HUDEP-2 (cell line): ENCODE results near the gene WHRN.

Source experiments
- DNase-seq, 76 experiments: peaks; one replicate each; lab custom pipeline; 2025; ENCODE audit not compliant: unreplicated experiment in 76 of 76; lab: John Stamatoyannopoulos, UW

The WHRN gene

GRCh38 chr9:114386886-114387679 lies 118.2 kb downstream of the WHRN start:
- DNase-seq, result no peak

- no peak for DNase-seq
Measured at GRCh38 chr9:114386361-114386885, 118.8 kb downstream of the WHRN start.

- peak in 1 of 76 experiments; percentile 1 for DNase-seq
Measured at GRCh38 chr9:114385397-114386181, 119.7 kb downstream of the WHRN start.

DNA sequence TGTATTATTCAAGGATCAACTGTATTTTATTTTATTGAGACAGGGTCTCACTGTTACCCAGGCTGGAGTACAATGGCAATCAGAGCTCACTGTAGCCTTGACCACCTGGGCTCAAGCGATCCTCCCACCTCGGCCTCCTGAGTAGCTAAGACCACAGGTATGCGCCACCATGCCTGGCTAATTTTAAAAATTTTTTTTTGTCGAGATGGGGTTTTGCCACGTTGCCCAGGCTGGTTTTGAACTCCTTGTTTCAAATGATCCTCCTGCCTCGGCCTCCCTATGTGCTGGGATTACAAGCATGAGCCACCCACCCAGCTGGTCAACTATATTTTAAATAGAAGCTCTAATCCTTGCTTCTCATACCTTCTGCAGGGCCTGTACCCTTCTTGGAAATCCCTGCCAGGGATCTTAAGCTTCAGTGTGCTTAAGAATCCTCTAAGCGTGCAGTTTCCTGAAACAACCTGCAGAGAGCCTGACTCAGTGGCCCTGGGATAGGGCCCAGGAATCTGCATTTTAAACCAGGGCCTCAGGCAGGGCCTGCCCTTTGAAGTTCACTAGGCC lies 120.4 kb downstream of the WHRN start:
- DNase-seq, result no peak

DNA sequence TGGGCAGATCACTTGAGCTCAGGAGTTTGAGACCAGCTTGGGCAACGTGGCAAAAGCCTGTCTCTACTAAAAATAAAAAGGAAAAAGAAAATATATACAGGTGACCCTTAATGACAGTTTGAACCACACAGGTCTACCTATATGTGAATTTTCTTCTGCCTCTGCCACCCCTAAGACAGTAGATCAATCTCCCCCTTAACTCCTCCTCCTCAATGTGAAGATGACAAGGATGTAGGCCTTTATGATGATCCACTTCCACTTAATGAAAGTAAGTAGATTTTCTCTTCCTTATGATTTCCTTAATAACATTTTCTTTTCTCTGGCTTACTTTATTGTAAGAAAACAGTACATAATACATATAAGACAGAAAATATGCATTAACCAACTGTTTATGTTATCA lies 120.9 kb downstream of the WHRN start:
- no peak for DNase-seq

- DNase-seq, result no peak
Measured at GRCh38 chr9:114383521-114384231, 121.6 kb downstream of the WHRN start.

GRCh38 chr9:114382699-114383520 lies 122.4 kb downstream of the WHRN start:
- DNase-seq, result peak in 1 of 76 experiments; percentile 0

DNA sequence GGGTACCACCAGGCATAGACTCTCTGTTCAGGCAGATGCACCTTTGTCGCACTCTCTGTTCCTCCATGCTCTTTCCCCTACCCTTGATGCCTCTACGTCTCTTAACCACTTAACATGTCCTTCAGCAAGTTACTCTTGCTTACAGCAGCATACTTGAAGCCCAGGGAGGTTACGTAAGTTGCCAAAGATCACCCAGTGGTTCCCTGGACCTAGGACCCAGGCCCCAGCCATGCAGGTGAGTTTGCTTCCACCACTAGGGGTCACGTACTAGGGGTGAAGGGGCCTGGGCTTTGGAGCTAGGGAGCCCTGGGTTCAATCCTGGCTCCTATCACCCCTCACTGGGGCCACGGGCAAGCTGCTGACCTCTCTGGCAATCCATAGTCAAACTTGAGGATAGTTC lies 126.4 kb downstream of the WHRN start:
- no peak for DNase-seq

- no peak for DNase-seq
Measured at GRCh38 chr9:114378016-114378415, 127.3 kb downstream of the WHRN start.

- DNase-seq, result no peak
Measured at GRCh38 chr9:114376586-114377445, 128.5 kb downstream of the WHRN start.

GRCh38 chr9:114375386-114376175 lies 129.7 kb downstream of the WHRN start:
- DNase-seq, result no peak

GRCh38 chr9:114374936-114375335 lies 130.3 kb downstream of the WHRN start:
- no peak for DNase-seq

DNA sequence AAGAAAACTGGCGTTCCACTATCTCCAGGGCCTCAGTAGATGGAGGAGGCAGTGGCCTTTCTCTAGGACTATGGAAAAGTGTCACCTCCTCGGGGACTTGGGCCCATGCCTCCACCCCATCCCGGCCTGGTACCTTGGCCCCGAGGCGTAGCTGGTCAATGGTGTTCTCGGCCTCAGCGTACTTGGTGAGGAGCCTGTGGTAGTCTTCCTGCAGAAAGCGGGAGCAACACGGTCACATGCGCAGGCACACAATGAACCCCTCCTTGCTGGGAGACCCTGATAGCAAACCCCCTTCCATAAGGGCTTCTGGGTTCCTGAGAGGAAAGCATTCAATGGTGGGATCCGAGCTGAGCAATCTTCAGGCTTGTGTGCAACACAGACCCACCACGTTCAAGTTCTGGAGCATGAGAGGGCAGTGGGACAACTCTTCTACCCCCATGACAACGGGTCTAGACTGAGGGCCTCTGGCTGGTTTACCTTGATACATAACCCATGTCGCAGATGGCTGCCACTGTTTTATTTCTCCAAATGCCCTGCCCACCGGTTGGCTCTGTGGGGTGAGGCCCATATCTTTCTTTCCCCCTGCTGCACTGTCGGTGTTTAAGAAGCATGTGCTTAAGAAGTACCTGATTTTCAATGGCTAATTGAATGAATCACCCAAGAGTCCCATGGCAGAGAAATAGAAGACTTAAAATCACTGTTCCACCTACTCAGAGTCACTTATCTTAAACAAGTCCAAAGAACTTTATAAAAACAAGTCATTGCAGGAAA lies 131.1 kb downstream of the WHRN start:
- DNase-seq, result no peak

GRCh38 chr9:114372921-114373448 lies 132.3 kb downstream of the WHRN start:
- DNase-seq, result peak in 1 of 76 experiments; percentile 11

DNA sequence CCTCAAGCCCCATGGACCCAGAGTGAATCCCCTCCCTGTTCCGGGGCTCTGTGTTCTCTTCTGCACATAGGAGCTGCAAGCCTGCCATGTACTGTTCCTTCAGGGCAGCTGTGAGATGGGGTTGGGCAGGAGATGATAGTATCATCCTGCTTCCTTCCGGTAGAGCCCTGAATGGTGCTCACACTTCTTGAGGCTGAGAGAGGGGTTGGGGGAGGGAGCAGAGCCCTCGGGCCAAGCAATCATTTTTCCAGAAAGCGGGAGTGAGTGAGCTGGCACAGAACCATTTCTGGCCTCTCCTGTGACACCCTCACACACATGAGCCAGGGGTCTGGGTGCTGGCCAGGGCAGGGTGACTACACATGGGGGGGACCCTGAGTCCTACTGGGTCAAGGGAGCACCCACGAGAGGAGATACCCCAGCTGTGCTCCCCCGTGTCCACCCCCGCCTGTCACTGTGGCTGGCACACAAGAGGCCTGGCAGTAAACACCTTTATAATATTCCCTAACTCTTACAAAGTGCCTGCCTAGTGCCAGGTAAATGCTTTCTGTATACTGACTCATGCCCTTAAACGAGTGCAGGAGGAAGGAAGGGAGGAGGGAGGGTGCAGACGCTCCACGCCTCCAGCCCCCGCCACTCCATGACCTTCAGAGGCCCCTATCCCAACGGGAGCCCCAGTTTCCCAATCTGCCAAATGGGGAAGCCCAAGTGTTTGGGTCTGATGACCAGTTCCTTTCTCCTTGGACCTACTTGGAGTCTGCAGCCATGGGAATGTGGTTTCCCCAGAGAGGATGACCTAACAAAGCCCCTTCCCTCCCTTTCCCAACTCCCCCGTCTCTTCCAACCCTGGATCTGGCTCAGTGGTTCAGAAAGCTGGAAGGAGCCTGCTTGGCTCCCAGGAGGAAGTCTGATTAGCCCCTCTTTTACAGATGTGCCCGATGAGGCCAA lies 133.0 kb downstream of the WHRN start:
- DNase-seq, result no peak

- DNase-seq, result no peak
Measured at GRCh38 chr9:114371343-114371944, 133.8 kb downstream of the WHRN start.
